Activated naive CD4-positive, alpha-beta T cell treated with anti-CD3 and anti-CD28 coated beads for 36 hours (primary cell): ENCODE measurements around the gene ABTB2. TPM values are rescaled to one million over a fixed set of nuclear protein-coding genes. Genes with fewer than 3 reads are reported as not detected.
"Not testable (repeated sequence)": the region's sequence is repeated elsewhere in the genome, so short reads cannot be mapped to it uniquely, and the experiment has no call there.

Source experiments
- CTCF ChIA-PET: fragments of 350-600 bp; sonication (Branson Sonifier 250); formaldehyde crosslinking; loops from one replicate; lab custom pipeline; 2021; ENCODE audit warnings: antibody characterized with exemption; lab: Charles Lee
- DNase-seq: peaks from one replicate; pipeline ENCODE4 v3.0.0-alpha.2; 2020
- H3K27ac Mint-ChIP-seq: one replicate; pipeline ENCODE4 v1.8.0; 2021; ENCODE audit warnings: mild to moderate bottlenecking, mixed read lengths
- H3K27me3 Mint-ChIP-seq: one replicate; pipeline ENCODE4 v1.8.0; 2021; ENCODE audit warnings: low read depth, mixed read lengths
- H3K36me3 Mint-ChIP-seq: one replicate; pipeline ENCODE4 v1.8.0; 2021; ENCODE audit warnings: low read depth, mixed read lengths
- H3K4me1 Mint-ChIP-seq: one replicate; pipeline ENCODE4 v1.8.0; 2021; ENCODE audit warnings: low read depth, mixed read lengths
- H3K4me3 Mint-ChIP-seq: one replicate; pipeline ENCODE4 v1.8.0; 2021; ENCODE audit warnings: mild to moderate bottlenecking, moderate library complexity, mixed read lengths
- H3K9me3 Mint-ChIP-seq: one replicate; pipeline ENCODE4 v1.8.0; 2021; ENCODE audit warnings: mixed read lengths
- intact Hi-C: fragments of 100-400 bp; cut with micrococcal nuclease; formaldehyde crosslinking; loops from one replicate; pipeline ENCODE4 v1.15.1; 2023
- total RNA-seq, 2 experiments: library from RNA; stranded (reverse); gene quantifications; one replicate each; pipeline ENCODE4 v1.2.3, GENCODE V29; 2021

ABTB2 gene
- total RNA-seq, 2 experiments from 2014 or later, result 3.1 to 3.7 TPM

GRCh38 chr11:34224434-34224966 lies 133.3 kb downstream of the ABTB2 start:
- Mint-ChIP-seq H3K27ac (no peak overlapping the region), H3K36me3 (no peaks in the 10 kb centered on the region), H3K9me3 (no peaks in the 10 kb centered on the region), H3K4me3 (no peak overlapping the region), H3K27me3 (peaks cover 2% of the 10 kb centered on the region), H3K4me1 (no peaks in the 10 kb centered on the region)
- no peak for DNase-seq
- CTCF ChIA-PET, result interaction anchor here (0.6 to 1.2 kb wide), 2 partner anchors 50 to 152 kb away, joined by 3 read pairs; no protein-coding TSS in a partner anchor
- intact Hi-C loops, result no loop called here

- intact Hi-C loops, result no loop called here
- CTCF ChIA-PET, result interaction anchor here (0.8 kb wide), 1 partner anchor 8 kb away, joined by 3 read pairs; no protein-coding TSS in a partner anchor
- no peaks in the 10 kb centered on the region for H3K9me3 Mint-ChIP-seq
- H3K4me1 Mint-ChIP-seq, result no peaks in the 10 kb centered on the region
- no peaks in the 10 kb centered on the region for H3K36me3 Mint-ChIP-seq
- DNase-seq, result no peak
- H3K27me3 Mint-ChIP-seq, result peaks cover 2% of the 10 kb centered on the region
- no peak overlapping the region for H3K27ac Mint-ChIP-seq
- no peak overlapping the region for H3K4me3 Mint-ChIP-seq
Measured at GRCh38 chr11:34223907-34224306, 133.9 kb downstream of the ABTB2 start.

GRCh38 chr11:34223021-34223813 lies 134.6 kb downstream of the ABTB2 start:
- CTCF ChIA-PET, result interaction anchor here (0.8 to 1.1 kb wide), 2 partner anchors 8 to 10 kb away, joined by 3 read pairs; no protein-coding TSS in a partner anchor
- H3K4me3 Mint-ChIP-seq, result no peak overlapping the region
- DNase-seq, result no peak
- no peak overlapping the region for H3K27ac Mint-ChIP-seq
- intact Hi-C loops, result no loop called here
- no peaks in the 10 kb centered on the region for H3K9me3 Mint-ChIP-seq
- H3K36me3 Mint-ChIP-seq, result no peaks in the 10 kb centered on the region
- H3K4me1 Mint-ChIP-seq, result no peaks in the 10 kb centered on the region
- peaks cover 2% of the 10 kb centered on the region for H3K27me3 Mint-ChIP-seq

GRCh38 chr11:34222030-34222429 lies 135.8 kb downstream of the ABTB2 start:
- no peak overlapping the region for H3K27ac Mint-ChIP-seq

DNA sequence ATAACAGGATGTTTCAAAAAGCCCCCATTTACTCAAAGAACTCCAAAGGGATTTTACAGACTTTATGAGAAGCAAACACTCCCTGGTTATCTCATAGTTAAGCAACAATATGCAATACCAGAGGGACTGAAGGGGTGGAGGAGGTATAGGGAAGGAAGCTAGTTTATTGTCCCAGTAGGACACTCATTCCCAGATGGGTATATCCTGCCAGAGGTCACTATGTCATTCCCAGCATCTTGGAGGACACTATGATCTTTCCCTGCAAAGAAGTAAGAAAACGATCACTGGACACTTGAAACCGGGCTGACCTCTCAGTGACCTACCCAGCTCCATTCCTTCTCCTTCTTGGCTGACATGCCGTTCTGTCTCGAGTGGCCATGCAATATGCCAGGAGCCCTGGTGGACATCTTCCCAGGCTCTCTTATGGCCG lies 137.9 kb downstream of the ABTB2 start:
- H3K27ac Mint-ChIP-seq, result no peak overlapping the region
- H3K36me3 Mint-ChIP-seq, result no peaks in the 10 kb centered on the region
- H3K27me3 Mint-ChIP-seq, result peaks cover 2% of the 10 kb centered on the region
- H3K4me1 Mint-ChIP-seq, result peaks cover 9% of the 10 kb centered on the region
- DNase-seq, result no peak
- no peaks in the 10 kb centered on the region for H3K9me3 Mint-ChIP-seq
- no peak overlapping the region for H3K4me3 Mint-ChIP-seq
- CTCF ChIA-PET, result interaction anchor here (0.6 kb wide), 1 partner anchor 134 kb away, joined by 3 read pairs; no protein-coding TSS in a partner anchor
- intact Hi-C loops, result no loop called here

More at GRCh38 chr11:34222030-34222429, 135.8 kb downstream of the ABTB2 start:
- H3K27me3 Mint-ChIP-seq, result peaks cover 2% of the 10 kb centered on the region
- H3K9me3 Mint-ChIP-seq, result no peaks in the 10 kb centered on the region
- no peak for DNase-seq
- intact Hi-C loops, result no loop called here
- CTCF ChIA-PET, result no interaction called here
- H3K36me3 Mint-ChIP-seq, result no peaks in the 10 kb centered on the region
- no peak overlapping the region for H3K4me3 Mint-ChIP-seq
- H3K4me1 Mint-ChIP-seq, result no peaks in the 10 kb centered on the region

DNA sequence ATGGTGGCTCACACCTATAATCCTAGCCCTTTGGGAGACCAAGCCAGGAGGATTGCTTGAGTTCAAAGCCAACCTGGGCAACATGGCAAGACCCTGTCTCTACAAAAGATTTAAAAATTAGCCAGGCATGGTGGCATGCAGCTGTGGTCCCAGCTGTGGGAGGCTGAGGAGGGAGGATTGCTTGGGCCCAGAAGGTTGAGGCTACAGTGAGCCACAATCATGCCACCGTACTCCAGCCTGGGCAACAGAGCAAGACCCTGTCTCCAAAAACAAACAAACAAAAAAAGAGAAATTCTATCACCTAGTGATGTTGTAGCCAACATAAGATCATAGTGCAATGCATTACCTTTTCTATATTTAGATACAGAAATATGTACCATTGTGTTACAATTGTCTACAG lies 138.5 kb downstream of the ABTB2 start:
- intact Hi-C loops, result no loop called here
- H3K27ac Mint-ChIP-seq, result no peak overlapping the region
- no peaks in the 10 kb centered on the region for H3K36me3 Mint-ChIP-seq
- H3K9me3 Mint-ChIP-seq, result no peaks in the 10 kb centered on the region
- peaks cover 14% of the 10 kb centered on the region for H3K4me1 Mint-ChIP-seq
- H3K4me3 Mint-ChIP-seq, result no peak overlapping the region
- no peaks in the 10 kb centered on the region for H3K27me3 Mint-ChIP-seq
- CTCF ChIA-PET, result interaction anchor here (0.6 kb wide), 1 partner anchor 134 kb away, joined by 3 read pairs; no protein-coding TSS in a partner anchor
- no peak for DNase-seq

DNA sequence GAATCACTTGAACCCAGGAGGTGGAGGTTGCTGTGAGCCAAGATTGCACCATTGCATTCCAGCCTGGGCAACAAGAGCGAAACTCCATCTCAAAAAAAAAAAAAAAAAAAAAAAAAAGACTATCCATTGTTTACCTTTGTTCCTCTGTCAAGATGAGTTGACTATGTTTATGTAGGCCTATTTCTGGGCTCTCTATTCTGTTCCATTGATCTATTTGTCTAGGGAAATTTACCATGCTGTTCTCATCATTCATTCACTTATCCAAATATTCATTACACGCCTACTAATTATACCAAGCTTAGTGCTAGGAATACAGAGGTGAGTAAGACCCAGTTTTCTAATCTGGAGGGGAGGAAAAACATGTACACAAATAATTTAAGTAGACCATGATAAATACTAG lies 139.1 kb downstream of the ABTB2 start:
- H3K36me3 Mint-ChIP-seq, H3K4me3 Mint-ChIP-seq, intact Hi-C loops, DNase-seq, H3K27me3 Mint-ChIP-seq, H3K9me3 Mint-ChIP-seq, H3K27ac Mint-ChIP-seq, CTCF ChIA-PET: not testable (repeated sequence)
- H3K4me1 Mint-ChIP-seq, result peaks cover 19% of the 10 kb centered on the region

- no peaks in the 10 kb centered on the region for H3K27me3 Mint-ChIP-seq
- H3K27ac Mint-ChIP-seq, result no peak overlapping the region
- intact Hi-C loops, result no loop called here
- H3K4me3 Mint-ChIP-seq, result no peak overlapping the region
- peaks cover 25% of the 10 kb centered on the region for H3K4me1 Mint-ChIP-seq
- H3K36me3 Mint-ChIP-seq, result no peaks in the 10 kb centered on the region
- CTCF ChIA-PET, result no interaction called here
- H3K9me3 Mint-ChIP-seq, result no peaks in the 10 kb centered on the region
- DNase-seq, result no peak
Measured at GRCh38 chr11:34218067-34218466, 139.7 kb downstream of the ABTB2 start.

GRCh38 chr11:34216706-34217105 lies 141.1 kb downstream of the ABTB2 start:
- CTCF ChIA-PET, result no interaction called here
- Mint-ChIP-seq H3K9me3 (no peaks in the 10 kb centered on the region), H3K27ac (no peak overlapping the region), H3K36me3 (no peaks in the 10 kb centered on the region), H3K27me3 (no peaks in the 10 kb centered on the region), H3K4me3 (no peak overlapping the region), H3K4me1 (peaks cover 29% of the 10 kb centered on the region)
- intact Hi-C loops, result no loop called here
- no peak for DNase-seq

DNA sequence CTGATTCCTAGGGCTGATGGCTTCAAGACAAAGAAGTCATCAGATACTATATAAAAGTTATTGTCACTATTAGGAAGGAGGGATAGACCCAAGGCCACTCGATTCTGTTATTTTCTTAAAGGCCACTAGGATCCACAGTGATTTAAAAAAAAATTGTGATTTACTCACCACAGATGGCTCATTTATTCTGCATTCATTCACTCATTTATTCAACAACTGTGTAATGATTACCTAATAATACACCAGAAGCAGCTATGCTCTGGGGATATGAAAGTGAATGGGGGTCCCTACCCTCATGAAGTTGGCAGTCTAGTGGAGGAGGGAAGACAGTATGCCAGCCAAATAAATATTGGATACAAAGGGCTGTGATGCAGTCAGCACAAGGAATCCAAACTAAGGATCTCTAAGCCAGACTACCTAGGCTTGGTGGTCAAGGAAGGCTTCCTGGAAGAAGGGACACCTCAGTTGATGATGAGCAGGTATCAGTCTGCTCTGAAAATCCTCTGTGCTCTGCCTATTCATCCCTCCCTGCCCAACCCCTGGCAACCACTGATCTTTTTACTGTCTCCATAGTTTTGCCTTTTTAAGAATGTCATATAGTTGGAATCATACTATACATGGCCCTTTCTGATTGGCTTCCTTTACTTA lies 141.9 kb downstream of the ABTB2 start:
- CTCF ChIA-PET, result interaction anchor here (0.7 to 1.7 kb wide), 5 partner anchors 7 to 149 kb away, joined by 3 to 9 read pairs (median 3); no protein-coding TSS in a partner anchor
- Mint-ChIP-seq H3K27ac (no peak overlapping the region), H3K27me3 (no peaks in the 10 kb centered on the region), H3K36me3 (no peaks in the 10 kb centered on the region), H3K9me3 (no peaks in the 10 kb centered on the region), H3K4me1 (peaks cover 29% of the 10 kb centered on the region), H3K4me3 (no peak overlapping the region)
- no peak for DNase-seq
- intact Hi-C loops, result loop anchor here (1.0 to 2.0 kb wide), 8 partner anchors 18 to 142 kb away; partner anchors contain the start of gene ABTB2

DNA sequence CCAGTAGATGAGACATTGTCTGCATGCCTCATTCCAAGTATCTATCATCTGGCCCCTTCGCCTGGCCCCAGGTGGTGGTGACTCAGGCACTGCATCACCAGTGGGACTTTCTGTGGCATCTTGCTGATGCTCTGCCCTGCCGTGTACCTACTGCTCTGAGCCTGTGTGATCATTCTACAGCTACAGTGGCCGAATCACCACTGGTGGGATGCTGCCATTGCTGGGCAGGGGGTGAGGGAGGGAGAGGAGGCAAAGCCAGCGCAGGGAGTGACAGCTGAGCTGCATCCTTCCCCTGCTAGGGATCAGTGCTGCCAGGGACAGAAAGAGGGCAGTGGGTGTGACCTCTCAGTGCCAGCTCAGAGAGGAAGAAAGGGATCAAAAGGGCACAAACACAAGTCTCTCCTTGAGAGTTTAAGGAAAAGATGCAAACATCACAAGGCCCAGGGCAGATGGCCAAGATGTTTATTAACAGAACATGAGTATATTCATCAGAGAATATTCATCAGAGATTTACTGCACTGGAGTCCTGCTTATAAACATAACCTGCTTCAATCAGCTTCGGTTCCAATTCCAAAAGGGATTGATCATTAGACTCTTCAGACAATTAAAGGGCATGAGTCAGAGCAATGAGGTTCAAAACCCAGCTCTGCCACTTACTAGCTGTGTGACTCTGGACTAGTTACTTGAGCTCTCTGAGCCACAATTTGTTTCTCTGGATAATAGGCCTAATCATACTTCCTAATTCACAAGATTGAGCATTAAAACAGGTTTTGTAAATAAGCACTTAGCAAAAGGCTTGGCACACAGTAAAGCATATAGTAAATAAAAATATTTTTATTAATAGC lies 142.6 kb downstream of the ABTB2 start:
- Mint-ChIP-seq H3K4me3 (peak overlapping the region; percentile 28), H3K27ac (peak overlapping the region; percentile 83), H3K27me3 (no peaks in the 10 kb centered on the region), H3K36me3 (no peaks in the 10 kb centered on the region), H3K9me3 (no peaks in the 10 kb centered on the region), H3K4me1 (peaks cover 29% of the 10 kb centered on the region)
- intact Hi-C loops, result loop anchor here (1.0 to 2.0 kb wide), 8 partner anchors 19 to 143 kb away; partner anchors contain the start of gene ABTB2
- CTCF ChIA-PET, result interaction anchor here (0.6 to 1.7 kb wide), 8 partner anchors 8 to 150 kb away, joined by 3 to 9 read pairs (median 3); no protein-coding TSS in a partner anchor
- peak; percentile 96 for DNase-seq
